AG10803 (cell line): ENCODE measurements around the gene ARID3A.
"Not testable (repeated sequence)": the region's sequence is repeated elsewhere in the genome, so short reads cannot be mapped to it uniquely, and the experiment has no call there.

Experiments used
- DNase-seq: peaks from one replicate; pipeline ENCODE4 v3.0.0; 2010; ENCODE audit warnings: low read depth
- H3K4me3 ChIP-seq: 2 replicates; pipeline ENCODE4 v1.5.1; 2011; ENCODE audit warnings: mild to moderate bottlenecking, low read length, control low read depth
- TF ChIP-seq, protein P1 (sequence below): conservative IDR thresholded peaks from 2 replicates; pipeline ENCODE4 v1.5.1; 2011; ENCODE audit warnings: mild to moderate bottlenecking, low read length, control low read depth, inconsistent platforms

ARID3A gene

DNA sequence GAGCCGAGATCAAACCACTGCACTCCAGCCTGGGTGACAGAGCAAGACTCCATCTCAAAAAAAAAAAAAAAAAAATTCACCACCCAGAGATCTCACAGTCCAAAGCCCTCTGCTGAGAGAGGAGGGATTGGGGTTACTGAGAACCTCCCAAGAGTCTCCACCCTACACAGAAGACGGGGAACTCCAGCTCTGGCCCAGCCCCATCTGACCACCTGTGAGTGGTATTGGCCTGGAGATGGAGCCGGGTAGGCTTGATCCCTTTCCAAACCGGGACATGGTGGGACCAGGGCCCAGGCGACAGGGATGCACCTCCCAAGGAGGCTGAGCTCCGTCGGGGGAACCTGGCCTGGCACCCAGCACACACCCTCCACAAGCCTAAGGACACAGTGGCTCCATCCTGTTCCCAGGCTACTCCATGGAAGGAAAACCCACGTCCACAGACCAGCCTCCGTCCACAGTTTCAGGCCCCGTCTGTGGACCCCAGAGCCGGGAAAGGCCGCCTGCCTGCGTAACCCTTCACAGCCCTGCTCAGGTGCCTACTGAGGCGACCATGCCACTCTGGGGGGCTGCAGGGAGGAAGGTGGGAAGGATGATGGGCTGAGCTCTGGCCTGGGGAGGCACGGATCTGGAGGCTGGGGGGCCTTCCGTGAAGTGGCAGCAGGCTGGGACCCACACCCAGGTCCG is 93.2 kb downstream of the ARID3A start:
- H3K4me3 ChIP-seq = peak overlapping the region; percentile 92
- TF ChIP-seq, protein P1, sequence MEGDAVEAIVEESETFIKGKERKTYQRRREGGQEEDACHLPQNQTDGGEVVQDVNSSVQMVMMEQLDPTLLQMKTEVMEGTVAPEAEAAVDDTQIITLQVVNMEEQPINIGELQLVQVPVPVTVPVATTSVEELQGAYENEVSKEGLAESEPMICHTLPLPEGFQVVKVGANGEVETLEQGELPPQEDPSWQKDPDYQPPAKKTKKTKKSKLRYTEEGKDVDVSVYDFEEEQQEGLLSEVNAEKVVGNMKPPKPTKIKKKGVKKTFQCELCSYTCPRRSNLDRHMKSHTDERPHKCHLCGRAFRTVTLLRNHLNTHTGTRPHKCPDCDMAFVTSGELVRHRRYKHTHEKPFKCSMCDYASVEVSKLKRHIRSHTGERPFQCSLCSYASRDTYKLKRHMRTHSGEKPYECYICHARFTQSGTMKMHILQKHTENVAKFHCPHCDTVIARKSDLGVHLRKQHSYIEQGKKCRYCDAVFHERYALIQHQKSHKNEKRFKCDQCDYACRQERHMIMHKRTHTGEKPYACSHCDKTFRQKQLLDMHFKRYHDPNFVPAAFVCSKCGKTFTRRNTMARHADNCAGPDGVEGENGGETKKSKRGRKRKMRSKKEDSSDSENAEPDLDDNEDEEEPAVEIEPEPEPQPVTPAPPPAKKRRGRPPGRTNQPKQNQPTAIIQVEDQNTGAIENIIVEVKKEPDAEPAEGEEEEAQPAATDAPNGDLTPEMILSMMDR = no peak
- DNase-seq = no peak

DNA sequence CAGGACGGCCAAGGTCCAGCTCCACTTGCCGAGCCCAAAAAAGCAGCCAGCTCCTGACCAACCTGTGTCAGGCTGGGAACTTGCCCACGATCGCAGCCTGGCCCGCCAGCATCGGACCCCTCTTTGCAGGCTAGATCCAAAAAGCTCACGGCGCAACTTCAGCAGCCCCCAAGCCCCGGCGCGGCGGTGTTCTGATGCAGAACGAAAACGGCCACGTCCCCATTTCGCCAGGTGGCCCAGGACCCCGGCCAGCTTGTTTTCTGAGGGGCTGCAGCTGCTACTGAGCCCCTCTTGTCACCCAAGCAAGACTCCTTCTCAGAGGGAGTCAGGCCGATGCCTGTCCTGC is 93.8 kb downstream of the ARID3A start:
- peak overlapping the region; percentile 92 for H3K4me3 ChIP-seq
- DNase-seq = no peak
- TF ChIP-seq, protein P1 = no peak

GRCh38 chr19:1019980-1020867 is 94.4 kb downstream of the ARID3A start:
- H3K4me3 ChIP-seq = peak overlapping the region; percentile 92
- TF ChIP-seq, protein P1 = no peak
- DNase-seq = no peak

- peak within 1 kb of the TSS; percentile 92 for H3K4me3 ChIP-seq
- TF ChIP-seq, protein P1 = no peak
- peak; percentile 97 for DNase-seq
Measured at GRCh38 chr19:1020868-1021425, 95.1 kb downstream of the ARID3A start, which contains the start of gene TMEM259. Gene TMEM259, minus strand, starts transcription at chr19:1021123. Its CDS starts 127 bp downstream, at chr19:1020996.

GRCh38 chr19:1023883-1024188 is 98.0 kb downstream of the ARID3A start:
- not testable (repeated sequence) for H3K4me3 ChIP-seq, DNase-seq

- H3K4me3 ChIP-seq, DNase-seq: not testable (repeated sequence)
Measured at GRCh38 chr19:1025080-1025479, 99.2 kb downstream of the ARID3A start.
